Brain microvascular endothelial cell (primary cell): Measurements from ENCODE around the gene GRB7.
A peak's percentile ranks its signal among the peaks of the same experiment; 100 is the strongest.

Experiments
- DNase-seq: peaks from one replicate; pipeline ENCODE4 v3.0.0-alpha.2; 2020
- H3K27ac ChIP-seq: fragments of 250-450 bp; sonication (Bioruptor Pico); 2 replicates; pipeline ENCODE4 v1.5.1; 2020; ENCODE audit warnings: mild to moderate bottlenecking, moderate library complexity
- H3K27me3 ChIP-seq: fragments of 250-450 bp; sonication (Bioruptor Pico); replicated peaks from 2 replicates; pipeline ENCODE4 v1.5.1; 2020; ENCODE audit warnings: mild to moderate bottlenecking
- H3K36me3 ChIP-seq: fragments of 250-450 bp; sonication (Bioruptor Pico); replicated peaks from 2 replicates; pipeline ENCODE4 v1.5.1; 2020; ENCODE audit warnings: mild to moderate bottlenecking
- H3K4me3 ChIP-seq: 2 replicates; pipeline ENCODE4 v1.5.1; 2011; ENCODE audit warnings: low read depth, mild to moderate bottlenecking, control low read depth, low read length, moderate library complexity
- CTCF ChIP-seq: IDR thresholded peaks from 2 replicates; pipeline ENCODE4 v1.5.1; 2011; ENCODE audit warnings: low read depth, mild to moderate bottlenecking, moderate library complexity, low read length, control low read depth, inconsistent platforms; ENCODE audit errors: missing control alignments
- in situ Hi-C: cut with HindIII; loops from 2 replicates; pipeline ENCODE4 v1.10.0; 2017; ENCODE audit warnings: low sequenced_read_pairs, low pct_ligation_motif_present

The GRB7 gene

GRCh38 chr17:39776252-39776651 is 38.5 kb downstream of the GRB7 start:
- Histone ChIP-seq H3K27ac (no peak overlapping the region), H3K4me3 (no peak overlapping the region), H3K27me3 (peaks cover 8% of the 10 kb centered on the region), H3K36me3 (no peaks in the 10 kb centered on the region)
- no peak for TF ChIP-seq CTCF
- DNase-seq: no peak
- in situ Hi-C loops: no loop called here

- in situ Hi-C loops: no loop called here
- Histone ChIP-seq H3K36me3 (no peaks in the 10 kb centered on the region), H3K27me3 (peaks cover 11% of the 10 kb centered on the region), H3K4me3 (no peak overlapping the region), H3K27ac (no peak overlapping the region)
- DNase-seq: no peak
- TF ChIP-seq CTCF: no peak
Observed at GRCh38 chr17:39777534-39778365, 40.0 kb downstream of the GRB7 start.

- Histone ChIP-seq H3K27ac (no peak overlapping the region), H3K36me3 (no peaks in the 10 kb centered on the region), H3K4me3 (no peak overlapping the region), H3K27me3 (peaks cover 6% of the 10 kb centered on the region)
- in situ Hi-C loops: no loop called here
- TF ChIP-seq CTCF: no peak
- DNase-seq: no peak
Observed at GRCh38 chr17:39781031-39781860, 43.5 kb downstream of the GRB7 start.

- Histone ChIP-seq H3K4me3 (no peak overlapping the region), H3K27ac (no peak overlapping the region), H3K27me3 (peaks cover 8% of the 10 kb centered on the region), H3K36me3 (no peaks in the 10 kb centered on the region)
- no peak for DNase-seq
- no peak for TF ChIP-seq CTCF
- in situ Hi-C loops: no loop called here
Observed at GRCh38 chr17:39781861-39782213, 44.1 kb downstream of the GRB7 start.

GRCh38 chr17:39782481-39782880 is 44.7 kb downstream of the GRB7 start:
- no peak for TF ChIP-seq CTCF
- H3K27ac ChIP-seq: no peak overlapping the region
- H3K4me3 ChIP-seq: no peak overlapping the region
- in situ Hi-C loops: no loop called here
- H3K36me3 ChIP-seq: no peaks in the 10 kb centered on the region
- peak; percentile 34 for DNase-seq
- H3K27me3 ChIP-seq: peaks cover 7% of the 10 kb centered on the region
